GM12874 (cell line): ENCODE results near the gene TBC1D30.

Experiments used
- TF ChIP-seq, protein P1 (sequence below): IDR thresholded peaks from 2 replicates; pipeline ENCODE4 v1.5.1; 2011; ENCODE audit warnings: low read depth, mild to moderate bottlenecking, control low read depth, low read length, moderate library complexity; ENCODE audit not compliant: insufficient read depth

Gene TBC1D30

GRCh38 chr12:64797156-64797555 is 27.3 kb upstream of the TBC1D30 start:
- TF ChIP-seq, protein P1, sequence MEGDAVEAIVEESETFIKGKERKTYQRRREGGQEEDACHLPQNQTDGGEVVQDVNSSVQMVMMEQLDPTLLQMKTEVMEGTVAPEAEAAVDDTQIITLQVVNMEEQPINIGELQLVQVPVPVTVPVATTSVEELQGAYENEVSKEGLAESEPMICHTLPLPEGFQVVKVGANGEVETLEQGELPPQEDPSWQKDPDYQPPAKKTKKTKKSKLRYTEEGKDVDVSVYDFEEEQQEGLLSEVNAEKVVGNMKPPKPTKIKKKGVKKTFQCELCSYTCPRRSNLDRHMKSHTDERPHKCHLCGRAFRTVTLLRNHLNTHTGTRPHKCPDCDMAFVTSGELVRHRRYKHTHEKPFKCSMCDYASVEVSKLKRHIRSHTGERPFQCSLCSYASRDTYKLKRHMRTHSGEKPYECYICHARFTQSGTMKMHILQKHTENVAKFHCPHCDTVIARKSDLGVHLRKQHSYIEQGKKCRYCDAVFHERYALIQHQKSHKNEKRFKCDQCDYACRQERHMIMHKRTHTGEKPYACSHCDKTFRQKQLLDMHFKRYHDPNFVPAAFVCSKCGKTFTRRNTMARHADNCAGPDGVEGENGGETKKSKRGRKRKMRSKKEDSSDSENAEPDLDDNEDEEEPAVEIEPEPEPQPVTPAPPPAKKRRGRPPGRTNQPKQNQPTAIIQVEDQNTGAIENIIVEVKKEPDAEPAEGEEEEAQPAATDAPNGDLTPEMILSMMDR: no peak

DNA sequence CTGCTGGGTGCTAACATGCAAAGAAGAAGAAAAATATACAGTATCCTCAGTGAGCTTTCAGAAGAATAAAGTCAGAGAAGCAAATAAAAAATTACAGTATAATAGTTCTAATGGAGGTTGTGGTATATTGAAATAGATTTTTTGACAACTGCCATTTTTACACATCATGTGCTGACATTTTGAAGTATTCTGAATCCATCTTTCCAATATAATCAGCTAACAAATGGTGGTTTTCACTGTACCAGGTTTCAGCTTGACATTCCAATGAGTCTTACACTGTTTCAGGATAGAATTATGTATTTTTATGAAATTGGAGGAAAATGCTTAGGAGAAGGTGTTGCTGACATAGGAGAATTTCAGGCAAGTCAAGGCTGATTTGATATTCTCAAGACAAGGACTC is 26.3 kb upstream of the TBC1D30 start:
- TF ChIP-seq, protein P1: no peak

DNA sequence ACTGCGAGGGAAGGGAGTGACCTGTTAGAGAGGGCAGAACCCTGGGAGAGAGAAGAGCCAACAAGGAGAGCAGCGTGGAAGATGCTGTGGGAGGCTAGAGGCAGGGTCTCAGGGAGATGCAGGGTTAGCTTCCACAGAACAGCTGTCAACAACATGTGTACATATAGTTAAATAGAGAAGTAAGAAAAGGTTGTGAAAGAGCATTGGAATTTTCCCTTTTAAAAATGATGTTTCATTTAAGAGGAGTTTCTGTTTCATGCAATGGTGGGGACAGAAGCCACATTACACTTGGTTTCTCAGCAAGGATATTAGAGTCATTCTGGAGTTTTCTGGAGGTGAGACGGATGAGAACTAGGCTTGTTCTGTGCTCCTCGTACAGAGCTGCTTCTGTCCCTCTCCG is 23.8 kb upstream of the TBC1D30 start:
- TF ChIP-seq, protein P1: no peak

- TF ChIP-seq, protein P1: no peak
Measured at GRCh38 chr12:64801381-64801780, 23.1 kb upstream of the TBC1D30 start.

DNA sequence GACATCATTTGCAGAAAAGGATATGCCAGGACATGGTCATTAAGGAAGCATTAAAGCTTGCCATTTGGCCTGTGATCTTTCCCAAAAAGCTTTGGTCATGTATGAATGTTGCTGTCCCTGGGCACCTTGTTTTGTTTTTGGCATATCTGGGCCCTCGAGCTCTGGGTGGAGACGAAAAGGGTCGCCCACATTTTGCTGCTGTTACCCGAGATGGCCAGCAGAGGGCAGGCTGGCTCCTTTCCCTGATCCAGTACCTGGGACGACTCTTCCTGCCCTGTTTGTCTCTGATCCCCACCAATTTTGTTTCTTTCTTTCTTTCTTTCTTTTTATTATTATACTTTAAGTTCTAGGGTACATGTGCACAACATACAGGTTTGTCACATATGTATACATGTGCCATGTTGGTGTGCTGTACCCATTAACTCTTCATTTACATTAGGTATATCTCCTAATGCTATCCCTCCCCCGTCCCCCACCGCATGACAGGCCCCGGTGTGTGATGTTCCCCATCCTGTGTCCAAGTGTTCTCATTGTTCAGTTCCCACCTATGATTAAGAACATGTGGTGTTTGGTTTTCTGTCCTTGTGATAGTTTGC is 22.2 kb upstream of the TBC1D30 start:
- TF ChIP-seq, protein P1: peak; percentile 89

DNA sequence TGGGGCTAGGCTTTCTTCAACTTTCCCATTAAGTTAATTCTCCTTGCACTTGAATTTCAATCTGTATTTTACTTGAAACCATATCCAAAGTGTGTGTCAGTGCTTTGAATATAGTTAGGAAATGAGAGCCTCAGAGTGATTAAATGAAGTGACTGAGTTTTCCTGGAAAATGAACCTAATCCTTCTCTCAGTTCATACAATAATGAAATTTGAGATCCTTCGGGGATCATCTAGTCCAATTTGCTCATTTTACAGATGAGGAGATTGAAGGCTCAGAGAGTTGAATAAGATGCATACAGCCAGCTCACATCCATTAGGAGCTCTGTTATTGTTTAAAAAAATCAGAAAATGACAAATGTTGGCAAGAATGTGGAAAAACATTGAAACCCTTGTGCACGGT is 18.3 kb upstream of the TBC1D30 start:
- TF ChIP-seq, protein P1: no peak

- TF ChIP-seq, protein P1: no peak
Measured at GRCh38 chr12:64806593-64807460, 17.6 kb upstream of the TBC1D30 start.
